ENCODE data around the gene NR4A1.

NR4A1 gene

GRCh38 chr12:52018433-52019112 lies 32.7 kb upstream of the NR4A1 start:
- no peak for DNase-seq (ENCODE audit: low read depth)

GRCh38 chr12:52019113-52019770 lies 32.0 kb upstream of the NR4A1 start:
- no peak for DNase-seq (ENCODE audit: low read depth)

GRCh38 chr12:52020539-52021336 lies 30.5 kb upstream of the NR4A1 start:
- DNase-seq (ENCODE audit: low read depth): no peak

GRCh38 chr12:52022841-52023181 lies 28.4 kb upstream of the NR4A1 start:
- DNase-seq (ENCODE audit: low read depth): no peak

GRCh38 chr12:52023182-52023975 lies 27.9 kb upstream of the NR4A1 start:
- no peak for DNase-seq (ENCODE audit: low read depth)

- DNase-seq (ENCODE audit: low read depth): no peak
Observed at GRCh38 chr12:52023976-52024688, 27.1 kb upstream of the NR4A1 start.

GRCh38 chr12:52024845-52025230 lies 26.4 kb upstream of the NR4A1 start:
- no peak for DNase-seq (ENCODE audit: low read depth)

GRCh38 chr12:52026263-52026662 lies 25.0 kb upstream of the NR4A1 start:
- DNase-seq (ENCODE audit: low read depth): no peak

GRCh38 chr12:52027085-52027843 lies 24.0 kb upstream of the NR4A1 start:
- DNase-seq (ENCODE audit: low read depth): no peak

- no peak for DNase-seq (ENCODE audit: low read depth)
Observed at GRCh38 chr12:52029685-52030084, 21.6 kb upstream of the NR4A1 start.

- no peak for DNase-seq (ENCODE audit: low read depth)
Observed at GRCh38 chr12:52032446-52032803, 18.8 kb upstream of the NR4A1 start.

- DNase-seq (ENCODE audit: low read depth): peak; percentile 65
Observed at GRCh38 chr12:52032804-52033445, 18.3 kb upstream of the NR4A1 start.

GRCh38 chr12:52033446-52034140 lies 17.6 kb upstream of the NR4A1 start:
- DNase-seq (ENCODE audit: low read depth): no peak

- DNase-seq (ENCODE audit: low read depth): no peak
Observed at GRCh38 chr12:52035190-52035589, 16.1 kb upstream of the NR4A1 start.

- no peak for DNase-seq (ENCODE audit: low read depth)
Observed at GRCh38 chr12:52035926-52036325, 15.3 kb upstream of the NR4A1 start.

GRCh38 chr12:52036587-52037171 lies 14.6 kb upstream of the NR4A1 start:
- DNase-seq (ENCODE audit: low read depth): no peak

- DNase-seq (ENCODE audit: low read depth): no peak
Observed at GRCh38 chr12:52037248-52037861, 13.9 kb upstream of the NR4A1 start.

- no peak for DNase-seq (ENCODE audit: low read depth)
Observed at GRCh38 chr12:52038447-52038846, 12.8 kb upstream of the NR4A1 start.

- DNase-seq (ENCODE audit: low read depth): no peak
Observed at GRCh38 chr12:52041035-52041434, 10.2 kb upstream of the NR4A1 start.
